Stimulated activated CD4-positive, alpha-beta T cell treated with anti-CD3 and anti-CD28 coated beads, Interleukin-1b, Interleukin-23, amount 100 ng/mL, for 1 hour (primary cell): ENCODE measurements around the gene RPL7A.
"Not testable (repeated sequence)": the region's sequence is repeated elsewhere in the genome, so short reads cannot be mapped to it uniquely, and the experiment has no call there.

Source experiments
- DNase-seq, 2 donors: peaks; one replicate each; pipeline ENCODE4 v3.0.0-alpha.2; 2020; ENCODE audit warnings: low read depth in 2 of 2

RPL7A gene

GRCh38 chr9:133368249-133368881, 20.3 kb downstream of the RPL7A start:
- no peak for DNase-seq

DNA sequence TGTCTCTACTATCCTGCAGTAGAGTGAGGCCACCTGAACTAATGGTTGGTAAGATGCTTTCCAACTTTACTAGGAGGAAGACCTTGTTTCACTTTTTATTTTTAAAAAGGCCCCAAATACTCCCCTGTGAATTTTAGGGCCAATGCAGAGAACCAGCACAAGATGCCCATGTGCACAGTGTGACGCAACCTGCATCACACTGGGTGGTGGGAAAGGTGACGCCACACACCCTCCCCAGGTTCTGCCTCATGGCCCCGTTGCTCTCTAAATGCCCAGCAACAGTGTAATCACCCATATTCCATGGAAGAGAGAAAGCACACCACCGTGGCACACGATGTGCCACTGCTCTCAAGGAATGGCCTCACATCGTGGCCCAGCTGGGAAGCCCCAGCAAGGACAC, 21.4 kb downstream of the RPL7A start:
- no peak for DNase-seq

- no peak for DNase-seq
These were observed 21.9 kb downstream of the RPL7A start for GRCh38 chr9:133369933-133370332.

DNA sequence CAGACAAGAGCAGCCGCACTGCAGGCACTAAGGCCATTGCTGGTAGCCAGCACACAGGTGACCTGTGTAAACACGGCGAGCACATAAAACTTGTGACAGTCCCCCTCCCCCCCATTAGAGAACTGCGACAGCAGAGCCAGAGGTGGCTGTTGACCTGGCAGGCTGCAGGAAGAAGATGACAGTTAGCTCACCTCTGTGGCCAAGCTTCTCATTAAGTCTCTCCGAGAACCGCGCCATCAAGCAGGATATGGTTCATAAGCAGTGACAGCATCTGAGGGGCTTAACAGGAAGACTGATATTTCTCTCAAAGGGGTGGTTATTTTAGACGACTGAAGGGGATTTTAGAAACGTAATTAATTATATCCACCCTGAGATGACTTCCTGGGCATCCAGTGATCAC, 22.7 kb downstream of the RPL7A start:
- no peak for DNase-seq

- DNase-seq = peak in 1 of 2 donors; percentile 44
These were observed 23.3 kb downstream of the RPL7A start for GRCh38 chr9:133371261-133371711.

- DNase-seq = no peak
These were observed 24.1 kb downstream of the RPL7A start for GRCh38 chr9:133372144-133372543.

DNA sequence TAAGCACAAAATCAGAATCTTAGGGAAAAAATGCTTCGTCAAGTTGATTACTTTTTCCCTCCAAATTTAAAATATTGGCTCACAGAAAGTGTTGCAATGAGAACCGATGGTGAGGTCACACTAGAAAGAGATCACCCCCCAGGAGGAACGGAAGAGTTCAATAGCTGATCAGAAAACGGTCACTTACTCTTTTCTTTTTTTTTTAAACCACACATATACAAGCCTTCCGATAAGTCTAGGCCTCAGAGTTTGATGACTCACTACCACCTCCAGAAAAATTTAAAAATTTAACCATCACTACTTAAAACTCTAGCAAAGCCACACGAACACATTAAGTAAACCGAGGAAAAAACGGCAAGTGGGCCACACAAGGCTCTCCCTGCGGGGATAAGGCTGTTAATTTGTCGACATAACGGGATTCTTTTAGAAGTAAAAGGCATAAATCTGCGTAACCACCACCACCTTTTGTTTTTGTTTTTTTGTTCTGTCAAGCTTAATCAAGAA, 26.6 kb downstream of the RPL7A start:
- DNase-seq = no peak

DNA sequence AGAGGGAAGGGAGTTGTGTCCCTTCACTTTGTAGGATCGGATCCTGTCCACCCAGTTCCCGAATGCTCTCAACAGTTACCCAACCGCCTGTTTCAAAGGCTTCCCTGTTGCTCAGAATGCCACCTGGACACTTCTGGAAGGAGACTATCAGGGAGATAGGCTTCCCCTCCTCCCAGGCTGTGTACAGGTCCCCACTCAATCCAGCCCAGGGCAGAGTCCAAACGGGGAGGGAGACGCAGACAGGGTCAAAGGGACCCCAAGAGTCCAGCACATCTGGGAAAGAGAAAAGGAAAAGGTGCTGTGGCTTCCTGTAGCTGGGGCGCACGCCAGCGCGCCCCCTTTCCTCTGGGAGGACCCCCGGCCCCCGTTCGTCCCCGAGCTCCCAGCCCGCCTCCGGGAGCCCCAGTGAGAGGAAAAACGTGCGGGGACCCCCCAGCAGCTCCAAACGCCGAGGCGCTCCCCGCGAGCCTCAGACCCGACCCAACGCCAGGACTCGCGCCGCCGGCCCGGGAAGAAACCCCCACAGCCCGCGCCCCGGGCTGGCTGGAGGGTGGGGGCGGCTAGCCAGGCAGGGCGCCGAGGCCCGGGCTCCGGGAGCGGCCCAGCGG, 27.2 kb downstream of the RPL7A start:
- DNase-seq = no peak

DNA sequence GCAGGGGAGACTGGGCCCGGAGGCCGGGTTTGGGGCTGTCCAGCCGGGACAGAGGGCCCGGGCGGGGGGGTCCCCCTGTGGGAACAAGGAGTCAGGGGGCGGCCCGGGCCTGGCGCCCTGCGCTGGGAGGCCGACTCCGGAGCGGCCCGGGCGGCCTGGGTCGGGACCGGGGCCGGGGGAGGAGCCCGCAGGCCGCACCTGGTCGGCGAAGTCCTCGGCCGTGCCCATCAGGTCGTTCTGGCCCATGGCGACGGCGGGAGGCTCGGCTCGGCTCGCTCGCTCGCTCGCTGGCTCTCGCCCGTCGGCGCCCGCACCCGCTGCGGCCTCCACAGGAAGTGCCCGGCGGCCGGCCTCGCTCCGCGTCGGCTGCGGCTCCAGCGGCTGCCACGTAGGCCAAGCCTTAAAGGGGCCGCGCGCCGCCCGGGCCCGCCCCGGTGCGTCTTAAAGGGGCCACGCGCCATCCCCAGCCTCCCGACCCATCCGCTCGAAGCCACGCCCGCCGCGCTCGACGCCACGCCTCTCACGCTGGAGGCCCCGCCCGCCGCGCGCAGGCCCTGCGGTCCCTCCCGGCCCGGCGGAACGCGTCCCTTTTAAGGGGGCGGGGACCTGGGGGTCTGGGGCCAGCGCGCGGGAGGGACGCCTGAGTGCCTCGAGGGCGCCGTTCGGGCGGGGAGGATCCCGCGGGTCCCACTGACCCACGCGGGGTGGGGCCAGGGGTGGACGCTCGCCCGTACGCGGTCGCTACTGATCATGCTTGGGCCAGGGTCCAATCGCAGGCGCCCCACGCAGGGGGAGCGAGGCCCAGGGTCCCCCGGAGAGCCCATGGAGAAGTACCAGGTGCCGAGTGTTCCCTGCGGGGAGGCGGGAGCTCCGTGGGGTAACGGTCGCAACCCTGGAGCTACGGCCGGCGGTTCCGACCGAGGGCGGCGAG, 28.0 kb downstream of the RPL7A start, which contains the start of the genes STKLD1 and SURF4:
Gene STKLD1 (plus strand): TSS at position 643 of the 931 bp plus-strand sequence. CDS start 108 bp downstream, at position 751.
Gene SURF4 (minus strand): TSS at position 337 of the 931 bp plus-strand sequence. CDS start 91 bp downstream, at position 246.
- peak; percentile 85 to 95 for DNase-seq

- DNase-seq = not testable (repeated sequence)
These were observed 29.3 kb downstream of the RPL7A start for GRCh38 chr9:133377280-133377679.

DNA sequence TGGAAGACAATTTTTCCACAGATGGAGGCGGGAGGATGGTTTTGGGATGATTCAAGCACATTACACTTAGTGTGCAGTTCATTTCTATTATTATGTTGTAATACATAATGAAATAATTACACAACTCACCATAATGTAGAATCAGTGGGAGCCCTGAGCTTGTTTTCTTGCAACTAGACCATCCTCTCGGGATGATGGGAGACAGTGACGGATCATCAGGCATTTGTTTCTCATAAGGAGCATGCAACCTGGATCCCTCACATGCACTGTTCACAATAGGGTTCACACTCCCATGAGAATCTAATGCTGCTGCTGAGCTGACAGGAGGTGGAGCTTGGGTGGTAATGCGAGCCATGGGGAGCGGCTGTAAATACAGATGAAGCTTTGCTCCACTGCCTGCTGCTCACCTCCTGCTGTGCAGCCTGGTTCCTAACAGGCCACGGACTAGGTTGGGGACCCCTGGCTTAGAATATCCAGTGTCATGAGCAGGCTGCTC, 29.8 kb downstream of the RPL7A start:
- DNase-seq = no peak

GRCh38 chr9:133378408-133378962, 30.5 kb downstream of the RPL7A start:
- no peak for DNase-seq

GRCh38 chr9:133379153-133380086, 31.4 kb downstream of the RPL7A start:
- no peak for DNase-seq

GRCh38 chr9:133380734-133381133, 32.7 kb downstream of the RPL7A start:
- DNase-seq = no peak

DNA sequence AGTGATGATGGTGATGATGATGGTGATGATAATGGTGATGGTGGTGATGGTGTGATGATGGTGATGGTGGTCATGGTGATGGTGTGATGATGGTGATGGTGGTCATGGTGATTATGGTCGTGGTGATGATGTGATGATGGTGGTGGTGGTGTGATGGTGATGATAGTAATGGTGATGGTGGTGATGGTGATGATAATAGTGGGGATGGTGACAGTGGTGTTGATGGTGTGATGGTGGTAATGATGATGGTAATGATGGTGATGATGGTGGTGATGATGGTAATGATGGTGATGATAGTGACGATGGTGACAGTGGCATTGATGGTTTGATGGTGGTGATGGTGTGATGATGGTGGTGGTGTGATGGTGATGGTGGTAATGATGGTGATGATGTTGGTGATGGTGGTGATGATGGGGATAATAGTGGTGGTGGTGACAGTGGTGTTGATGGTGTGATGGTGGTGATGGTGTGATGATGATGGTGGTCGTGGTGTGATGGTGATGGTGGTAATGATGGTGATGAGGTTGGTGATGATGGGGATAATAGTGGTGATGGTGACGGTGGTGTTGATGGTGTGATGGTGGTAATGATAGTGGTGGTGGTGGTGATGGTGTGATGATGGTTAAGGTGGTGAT, 34.6 kb downstream of the RPL7A start:
- no peak for DNase-seq

DNA sequence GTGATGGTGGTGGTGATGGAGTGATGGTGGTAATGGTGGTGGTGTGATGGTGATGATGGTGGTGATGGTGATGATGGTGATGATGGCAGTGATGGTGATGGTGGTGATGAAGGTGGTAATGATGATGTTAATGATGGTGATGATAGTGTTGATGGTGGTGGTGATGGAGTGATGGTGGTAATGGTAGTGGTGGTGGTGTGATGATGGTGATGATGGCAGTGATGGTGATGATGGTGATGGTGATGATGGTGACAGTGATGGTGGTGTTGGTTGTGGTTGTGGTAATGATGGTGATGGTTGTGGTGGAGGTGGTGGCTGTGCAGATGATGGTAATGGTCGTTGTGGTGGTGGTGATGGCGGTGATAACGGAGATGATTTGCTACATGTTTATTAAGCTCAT, 35.4 kb downstream of the RPL7A start:
- no peak for DNase-seq

DNA sequence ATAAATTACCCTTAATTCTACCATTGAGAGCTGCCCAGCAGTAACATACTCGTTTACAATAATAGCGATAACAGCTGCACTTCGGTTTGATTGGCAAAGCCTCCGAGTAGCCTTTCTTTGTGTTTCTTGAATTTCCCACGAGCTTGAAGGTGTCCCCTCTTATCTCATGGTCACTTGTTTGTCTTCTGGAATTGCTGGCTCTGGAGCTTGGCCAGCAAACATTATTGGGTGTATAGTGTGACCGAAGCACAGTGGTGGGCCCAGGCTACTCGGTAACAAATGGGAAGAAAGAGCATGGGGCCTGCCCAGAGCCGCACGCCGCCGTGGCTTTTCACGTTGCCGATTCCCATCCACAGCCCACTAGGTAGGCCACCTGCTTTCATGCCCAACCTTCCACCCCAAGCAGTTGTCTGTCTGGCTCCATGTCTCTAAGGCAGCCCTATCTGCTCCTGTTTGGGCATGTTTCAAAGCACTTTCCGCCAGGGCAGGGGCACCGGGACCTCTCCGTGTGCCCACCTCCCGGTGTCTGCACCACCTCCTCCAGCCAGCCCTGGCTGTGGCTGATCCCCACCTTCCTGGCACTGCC, 36.8 kb downstream of the RPL7A start:
- DNase-seq = no peak

- no peak for DNase-seq
These were observed 37.4 kb downstream of the RPL7A start for GRCh38 chr9:133385452-133385851.

DNA sequence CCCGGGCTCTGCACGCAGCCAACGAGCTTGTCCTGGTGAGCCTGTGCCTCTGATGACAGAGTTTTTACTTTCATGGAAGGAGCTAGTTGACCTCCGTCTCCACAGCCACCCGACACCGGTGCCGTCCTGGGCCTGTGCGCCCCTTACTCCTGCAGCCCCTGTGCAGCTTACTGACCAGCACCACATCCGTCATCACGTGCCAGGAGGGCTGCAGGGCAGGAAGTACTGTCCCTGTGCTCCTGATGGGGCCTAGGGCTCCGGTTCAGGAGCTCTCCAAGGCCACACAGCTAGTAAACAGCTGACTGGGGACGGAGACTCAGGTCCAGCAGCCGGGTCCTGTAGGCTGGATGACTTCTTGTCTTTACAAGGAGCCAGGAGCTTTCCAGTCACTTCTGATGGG, 38.3 kb downstream of the RPL7A start:
- no peak for DNase-seq

GRCh38 chr9:133387680-133388079, 39.7 kb downstream of the RPL7A start:
- DNase-seq = no peak
